KG1 (cell line): ENCODE data around the gene KCNJ10.

Experiments
- DNase-seq: peaks from one replicate; lab custom pipeline; 2025; lab: John Stamatoyannopoulos, UW

KCNJ10 gene

GRCh38 chr1:160083968-160084770, 14.2 kb upstream of the KCNJ10 start:
- DNase-seq, result no peak

GRCh38 chr1:160082926-160083325, 13.0 kb upstream of the KCNJ10 start:
- no peak for DNase-seq

GRCh38 chr1:160082487-160082886, 12.5 kb upstream of the KCNJ10 start:
- no peak for DNase-seq

- DNase-seq, result no peak
Observed at GRCh38 chr1:160081261-160081936, 11.4 kb upstream of the KCNJ10 start, which contains the start of gene KCNJ9. KCNJ9 (plus strand) TSS chr1:160081538; CDS start chr1:160084031, 2,493 bp downstream.

GRCh38 chr1:160080381-160081100, 10.6 kb upstream of the KCNJ10 start:
- no peak for DNase-seq

GRCh38 chr1:160079448-160079847, 9.5 kb upstream of the KCNJ10 start:
- no peak for DNase-seq

- DNase-seq, result no peak
Observed at GRCh38 chr1:160078512-160079195, 8.7 kb upstream of the KCNJ10 start.

GRCh38 chr1:160077486-160077885, 7.5 kb upstream of the KCNJ10 start:
- DNase-seq, result no peak

- DNase-seq, result no peak
Observed at GRCh38 chr1:160076295-160076694, 6.3 kb upstream of the KCNJ10 start.

- DNase-seq, result no peak
Observed at GRCh38 chr1:160075836-160076235, 5.9 kb upstream of the KCNJ10 start.

GRCh38 chr1:160074865-160075264, 4.9 kb upstream of the KCNJ10 start:
- DNase-seq, result no peak

- no peak for DNase-seq
Observed at GRCh38 chr1:160071289-160071688, 1.3 kb upstream of the KCNJ10 start.

GRCh38 chr1:160070243-160071163, 543 bp upstream of the KCNJ10 start:
- no peak for DNase-seq

- DNase-seq, result no peak
Observed at GRCh38 chr1:160068225-160068624, 1.7 kb downstream of the KCNJ10 start.

GRCh38 chr1:160066829-160067745, 2.9 kb downstream of the KCNJ10 start:
- no peak for DNase-seq

GRCh38 chr1:160064746-160065145, 5.2 kb downstream of the KCNJ10 start:
- DNase-seq, result no peak

- DNase-seq, result no peak
Observed at GRCh38 chr1:160064164-160064563, 5.8 kb downstream of the KCNJ10 start.

- DNase-seq, result no peak
Observed at GRCh38 chr1:160063176-160063575, 6.8 kb downstream of the KCNJ10 start.

GRCh38 chr1:160062230-160062532, 7.8 kb downstream of the KCNJ10 start:
- DNase-seq, result no peak
